ENCODE data around the gene SLC22A31. TPM values are rescaled to one million over a fixed set of nuclear protein-coding genes. Genes with fewer than 3 reads are reported as not detected.

SLC22A31 gene
- total and polyA plus RNA-seq, 4 donors: 25.2 to 285 (median 153) TPM

GRCh38 chr16:89183463-89183862 lies 16.9 kb downstream of the SLC22A31 start:
- H3K27me3 ChIP-seq (ENCODE audit: control insufficient read depth in 3 of 3, insufficient read depth in 3 of 3, low read length in 2 of 3): peaks cover 0 to 4% (median 0%) of the 10 kb centered on the region in 3 donors
- H3K4me3 ChIP-seq: no peak overlapping the region
- H3K27ac ChIP-seq (ENCODE audit: low read depth in 1 of 2, low read length in 1 of 2): no peak overlapping the region
- DNase-seq (no peak), ATAC-seq (ENCODE audit: insufficient read depth, low FRiP score) (no peak)
- no peak for TF ChIP-seq CTCF (IDR thresholded peaks at IDR 0.05; ENCODE audit: control extremely low read depth, extremely low read depth)
- no peak overlapping the region for H3K9ac ChIP-seq (ENCODE audit: insufficient read depth in 1 of 2, low read length in 2 of 2)
- peaks cover 0 to 6% (median 0%) of the 10 kb centered on the region in 5 donors for H3K4me1 ChIP-seq (ENCODE audit: control insufficient read depth in 5 of 5, insufficient read depth in 5 of 5, low read length in 5 of 5)
- 44 to 71% methylated on average over 13 of the region's 13 CpGs for WGBS, 2 donors
- no peaks in the 10 kb centered on the region for H3K9me3 ChIP-seq (ENCODE audit: control insufficient read depth in 4 of 4, insufficient read depth in 3 of 4, low read length in 3 of 4)
- no peaks in the 10 kb centered on the region for H3K36me3 ChIP-seq (ENCODE audit: control insufficient read depth in 4 of 4, insufficient read depth in 4 of 4, low read length in 4 of 4)

- no peak for DNase-seq
- Histone ChIP-seq H3K27me3 (ENCODE audit: control insufficient read depth in 3 of 3, insufficient read depth in 3 of 3, low read length in 2 of 3) (peaks cover 0 to 4% (median 0%) of the 10 kb centered on the region in 3 donors), H3K36me3 (ENCODE audit: control insufficient read depth in 4 of 4, insufficient read depth in 4 of 4, low read length in 4 of 4) (no peaks in the 10 kb centered on the region), H3K9ac (ENCODE audit: insufficient read depth in 1 of 2, low read length in 2 of 2) (no peak overlapping the region), H3K4me3 (no peak overlapping the region), H3K27ac (ENCODE audit: low read depth in 1 of 2, low read length in 1 of 2) (no peak overlapping the region), H3K4me1 (ENCODE audit: control insufficient read depth in 5 of 5, insufficient read depth in 5 of 5, low read length in 5 of 5) (peaks cover 0 to 15% (median 2%) of the 10 kb centered on the region in 5 donors), H3K9me3 (ENCODE audit: control insufficient read depth in 4 of 4, insufficient read depth in 3 of 4, low read length in 3 of 4) (no peaks in the 10 kb centered on the region)
- WGBS, 2 donors: 75 to 89% methylated on average over 25 of the region's 25 CpGs
- no peak for TF ChIP-seq CTCF (IDR thresholded peaks at IDR 0.05; ENCODE audit: control extremely low read depth, extremely low read depth)
- ATAC-seq (ENCODE audit: insufficient read depth, low FRiP score): no peak
Measured at GRCh38 chr16:89179656-89180315, 20.6 kb downstream of the SLC22A31 start.

- no peaks in the 10 kb centered on the region for H3K36me3 ChIP-seq (ENCODE audit: control insufficient read depth in 4 of 4, insufficient read depth in 4 of 4, low read length in 4 of 4)
- 82 to 92% methylated on average over 19 of the region's 19 CpGs for WGBS, 2 donors
- H3K4me1 ChIP-seq (ENCODE audit: control insufficient read depth in 5 of 5, insufficient read depth in 5 of 5, low read length in 5 of 5): peaks cover 0 to 19% (median 4%) of the 10 kb centered on the region in 5 donors
- no peak for TF ChIP-seq CTCF (IDR thresholded peaks at IDR 0.05; ENCODE audit: control extremely low read depth, extremely low read depth)
- peaks cover 0 to 4% (median 0%) of the 10 kb centered on the region in 3 donors for H3K27me3 ChIP-seq (ENCODE audit: control insufficient read depth in 3 of 3, insufficient read depth in 3 of 3, low read length in 2 of 3)
- no peak overlapping the region for H3K4me3 ChIP-seq
- DNase-seq: no peak
- no peak for ATAC-seq (ENCODE audit: insufficient read depth, low FRiP score)
- H3K27ac ChIP-seq (ENCODE audit: low read depth in 1 of 2, low read length in 1 of 2): no peak overlapping the region
- H3K9ac ChIP-seq (ENCODE audit: insufficient read depth in 1 of 2, low read length in 2 of 2): no peak overlapping the region
- H3K9me3 ChIP-seq (ENCODE audit: control insufficient read depth in 4 of 4, insufficient read depth in 3 of 4, low read length in 3 of 4): no peaks in the 10 kb centered on the region
Measured at GRCh38 chr16:89179148-89179484, 21.2 kb downstream of the SLC22A31 start.
